NCI-H1930 (cell line): ENCODE data around the gene TSPAN14.

Experiments
- DNase-seq, 2 experiments: peaks; one replicate each; lab custom pipeline; 2025; lab: John Stamatoyannopoulos, UW

The TSPAN14 gene

GRCh38 chr10:80504158-80504811 is 50.2 kb downstream of the TSPAN14 start:
- no peak for DNase-seq

DNA sequence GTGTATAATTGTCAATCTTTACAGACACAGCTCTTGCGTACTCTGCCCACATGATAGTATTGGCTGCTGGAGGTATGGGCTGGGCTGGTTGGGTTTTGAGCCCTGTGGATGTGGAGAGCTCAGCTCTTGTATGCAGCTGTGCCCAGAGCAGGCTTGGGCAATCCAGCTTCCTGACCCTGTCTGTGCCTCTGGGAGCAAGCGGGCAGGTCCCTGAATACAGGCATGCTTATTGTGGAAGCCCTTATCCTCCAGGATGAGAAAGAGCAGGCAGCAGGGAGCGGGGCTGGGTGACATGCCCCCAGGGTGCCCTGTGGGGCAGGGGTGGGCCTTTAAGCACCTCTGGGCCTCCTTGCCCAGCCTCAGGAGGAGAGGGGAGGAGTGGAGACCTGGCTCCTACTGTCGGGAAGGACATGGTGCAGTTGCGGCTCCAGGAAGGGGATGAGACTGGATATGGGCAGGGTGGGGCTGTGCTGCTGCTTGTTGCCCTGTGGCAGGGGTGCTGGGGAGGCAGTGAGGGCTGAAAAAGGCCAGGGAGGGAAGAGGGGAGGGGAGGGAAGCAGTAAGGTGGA is 50.9 kb downstream of the TSPAN14 start:
- no peak for DNase-seq

- no peak for DNase-seq
These were observed 52.1 kb downstream of the TSPAN14 start for GRCh38 chr10:80506189-80506575.

DNA sequence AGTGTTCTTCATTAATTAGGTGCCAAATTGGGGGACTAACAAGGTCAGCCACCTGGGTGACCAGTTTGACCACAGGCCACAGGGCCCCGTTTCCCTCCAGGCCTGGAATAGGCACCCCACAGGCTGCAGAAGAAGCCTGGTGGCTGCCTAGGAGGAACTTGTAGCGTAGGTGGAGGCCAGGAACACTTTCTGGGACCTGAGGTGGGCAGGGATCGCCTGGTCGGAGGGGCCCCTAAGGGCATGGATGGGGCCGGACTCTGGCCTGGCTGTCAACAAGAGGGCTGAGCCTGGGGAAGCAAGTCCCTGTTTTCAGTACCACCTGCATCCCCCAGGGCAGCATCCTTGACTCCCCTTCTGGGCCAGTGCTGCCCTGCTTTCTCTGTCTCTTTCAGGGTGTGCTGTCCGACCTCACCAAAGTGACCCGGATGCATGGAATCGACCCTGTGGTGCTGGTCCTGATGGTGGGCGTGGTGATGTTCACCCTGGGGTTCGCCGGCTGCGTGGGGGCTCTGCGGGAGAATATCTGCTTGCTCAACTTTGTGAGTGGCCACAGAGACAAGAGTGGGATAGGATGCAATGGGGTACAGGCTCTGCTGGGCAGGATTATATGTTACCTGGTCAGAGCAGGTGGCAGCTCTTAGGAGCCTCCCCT is 52.9 kb downstream of the TSPAN14 start:
- DNase-seq, result no peak

GRCh38 chr10:80509108-80509402 is 54.9 kb downstream of the TSPAN14 start:
- DNase-seq, result no peak

- no peak for DNase-seq
These were observed 55.5 kb downstream of the TSPAN14 start for GRCh38 chr10:80509403-80510161.

GRCh38 chr10:80512031-80512526 is 58.0 kb downstream of the TSPAN14 start:
- no peak for DNase-seq

GRCh38 chr10:80513106-80513505 is 59.0 kb downstream of the TSPAN14 start:
- no peak for DNase-seq

DNA sequence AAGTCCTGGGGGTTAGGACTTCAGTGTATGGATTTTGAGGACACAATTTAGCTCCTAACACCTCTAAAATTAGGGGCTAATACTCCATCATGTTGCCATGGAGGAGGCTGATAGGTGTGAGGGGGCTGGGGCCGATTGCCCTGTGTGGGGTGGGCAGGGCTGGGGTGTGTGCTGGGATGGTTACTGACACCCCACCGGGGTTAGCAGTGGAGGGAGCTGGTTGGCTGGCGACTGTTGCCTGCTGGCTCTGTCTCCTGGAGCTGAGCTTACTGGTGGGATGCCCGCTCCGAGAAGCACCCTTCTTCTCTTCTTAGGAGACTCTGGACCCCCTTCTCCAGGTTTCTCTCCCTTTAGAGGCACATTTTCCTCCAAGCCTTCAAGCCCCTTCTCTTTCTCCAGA is 61.4 kb downstream of the TSPAN14 start:
- no peak for DNase-seq

- no peak for DNase-seq
These were observed 61.8 kb downstream of the TSPAN14 start for GRCh38 chr10:80515941-80516340.

GRCh38 chr10:80516506-80517075 is 62.5 kb downstream of the TSPAN14 start:
- DNase-seq, result no peak

DNA sequence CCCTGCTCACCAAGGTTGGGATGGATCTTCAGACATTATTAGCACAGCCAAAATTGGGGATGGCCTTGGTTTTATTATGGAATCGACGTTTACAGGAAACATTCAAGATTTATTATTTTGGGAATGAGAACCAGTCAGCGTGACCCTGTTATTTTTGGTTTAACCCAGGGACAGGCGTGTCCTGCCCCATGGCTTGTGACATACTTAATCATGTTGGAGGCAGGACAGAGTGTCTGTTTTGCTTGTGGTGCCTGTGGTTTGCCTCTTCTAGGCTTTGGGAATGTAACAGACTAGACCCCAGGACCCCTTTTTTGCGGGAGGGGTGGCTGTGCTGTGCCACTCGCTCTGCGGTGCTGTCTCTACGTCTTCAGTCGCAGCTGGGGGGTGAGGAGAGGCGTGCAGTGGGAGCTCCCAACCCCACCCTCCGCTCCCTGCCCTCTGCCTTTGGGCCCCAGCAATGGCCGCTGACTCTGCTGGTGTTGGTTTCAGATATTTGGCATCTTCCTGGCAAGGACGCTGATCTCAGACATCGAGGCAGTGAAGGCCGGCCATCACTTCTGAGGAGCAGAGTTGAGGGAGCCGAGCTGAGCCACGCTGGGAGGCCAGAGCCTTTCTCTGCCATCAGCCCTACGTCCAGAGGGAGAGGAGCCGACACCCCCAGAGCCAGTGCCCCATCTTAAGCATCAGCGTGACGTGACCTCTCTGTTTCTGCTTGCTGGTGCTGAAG is 63.5 kb downstream of the TSPAN14 start:
- DNase-seq, result no peak

DNA sequence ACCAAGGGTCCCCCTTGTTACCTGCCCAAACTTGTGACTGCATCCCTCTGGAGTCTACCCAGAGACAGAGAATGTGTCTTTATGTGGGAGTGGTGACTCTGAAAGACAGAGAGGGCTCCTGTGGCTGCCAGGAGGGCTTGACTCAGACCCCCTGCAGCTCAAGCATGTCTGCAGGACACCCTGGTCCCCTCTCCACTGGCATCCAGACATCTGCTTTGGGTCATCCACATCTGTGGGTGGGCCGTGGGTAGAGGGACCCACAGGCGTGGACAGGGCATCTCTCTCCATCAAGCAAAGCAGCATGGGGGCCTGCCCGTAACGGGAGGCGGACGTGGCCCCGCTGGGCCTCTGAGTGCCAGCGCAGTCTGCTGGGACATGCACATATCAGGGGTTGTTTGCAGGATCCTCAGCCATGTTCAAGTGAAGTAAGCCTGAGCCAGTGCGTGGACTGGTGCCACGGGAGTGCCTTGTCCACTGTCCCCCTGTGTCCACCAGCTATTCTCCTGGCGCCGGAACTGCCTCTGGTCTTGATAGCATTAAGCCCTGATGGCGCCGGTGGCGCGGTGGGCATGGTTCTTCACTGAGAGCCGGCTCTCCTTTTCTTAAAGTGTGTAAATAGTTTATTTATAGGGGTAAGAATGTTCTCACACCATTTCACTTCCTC is 64.2 kb downstream of the TSPAN14 start:
- DNase-seq, result no peak

DNA sequence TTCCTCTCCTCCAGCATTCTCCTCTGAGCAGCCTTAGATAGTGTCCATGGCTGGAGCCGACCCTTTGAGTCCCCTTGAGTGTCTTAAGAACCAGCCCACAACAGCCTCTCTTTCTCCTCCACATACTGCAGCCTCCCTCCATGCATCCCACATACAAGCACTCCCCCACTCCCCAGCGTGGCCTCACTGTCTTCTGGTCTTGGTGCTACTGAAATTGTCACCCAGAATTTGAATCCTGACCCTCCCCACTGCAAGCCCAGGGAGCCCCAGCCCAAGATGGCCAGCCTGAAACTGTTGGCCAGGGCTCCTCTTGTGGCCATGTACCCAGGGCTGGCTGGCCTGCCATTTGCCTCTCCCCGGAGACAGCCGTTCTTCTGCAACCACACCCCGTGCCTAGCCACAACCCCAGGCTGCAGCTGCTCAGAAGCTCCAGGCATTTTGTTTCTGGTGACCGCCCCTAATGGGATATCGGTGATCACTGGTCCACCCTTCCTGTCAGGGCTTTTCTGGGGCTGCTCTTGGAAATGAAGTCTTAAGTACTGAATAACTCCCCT is 64.8 kb downstream of the TSPAN14 start:
- no peak for DNase-seq

- DNase-seq, result no peak
These were observed 66.0 kb downstream of the TSPAN14 start for GRCh38 chr10:80519936-80520650.

GRCh38 chr10:80520661-80521470 is 66.8 kb downstream of the TSPAN14 start:
- no peak for DNase-seq

DNA sequence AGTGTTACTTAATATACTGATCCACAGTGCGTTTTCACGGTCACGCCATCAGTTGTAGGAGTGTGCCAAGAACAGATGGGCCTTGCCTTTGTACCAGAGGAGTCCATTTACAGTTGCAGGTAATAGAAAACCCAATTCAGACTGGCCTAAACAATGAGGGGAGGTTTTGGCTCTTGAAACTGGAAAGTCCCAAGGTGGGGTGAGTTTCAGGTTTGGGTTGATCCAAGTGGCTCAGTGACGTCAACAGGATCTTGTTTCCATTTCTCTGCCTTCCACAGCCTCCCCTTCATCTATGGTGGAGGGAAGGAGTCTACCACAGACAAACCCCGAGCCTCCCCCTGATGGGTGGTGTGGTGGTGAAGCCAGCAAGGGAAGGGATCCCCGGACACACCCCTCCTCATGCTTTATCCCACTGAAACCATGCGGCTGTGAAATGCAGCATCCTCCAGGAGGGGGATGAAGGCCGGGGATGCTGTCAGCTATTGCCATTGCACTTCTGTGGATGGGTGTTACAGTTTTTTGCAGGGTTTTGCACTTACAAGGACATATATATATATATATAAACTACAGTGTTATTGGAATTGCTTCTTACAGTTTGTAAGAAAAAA is 68.8 kb downstream of the TSPAN14 start:
- no peak for DNase-seq

- DNase-seq, result no peak
These were observed 69.7 kb downstream of the TSPAN14 start for GRCh38 chr10:80523773-80524172.
